OCI-LY3 (cell line): ENCODE measurements around the gene KRT3.

Experiments
- EZH2phosphoT487 ChIP-seq: fragments of 200-600 bp; shearing (Covaris generic); IDR thresholded peaks from 2 replicates; pipeline ENCODE4 v1.6.1; 2018; ENCODE audit warnings: antibody characterized with exemption, mixed run types, low read depth
- TF ChIP-seq, protein P1 (sequence below): fragments of 200-600, 300-600 bp; sonication (generic); IDR thresholded peaks from 2 replicates; pipeline ENCODE4 v1.5.1; 2014; ENCODE audit warnings: antibody characterized with exemption, low read length, low read depth

DNA sequence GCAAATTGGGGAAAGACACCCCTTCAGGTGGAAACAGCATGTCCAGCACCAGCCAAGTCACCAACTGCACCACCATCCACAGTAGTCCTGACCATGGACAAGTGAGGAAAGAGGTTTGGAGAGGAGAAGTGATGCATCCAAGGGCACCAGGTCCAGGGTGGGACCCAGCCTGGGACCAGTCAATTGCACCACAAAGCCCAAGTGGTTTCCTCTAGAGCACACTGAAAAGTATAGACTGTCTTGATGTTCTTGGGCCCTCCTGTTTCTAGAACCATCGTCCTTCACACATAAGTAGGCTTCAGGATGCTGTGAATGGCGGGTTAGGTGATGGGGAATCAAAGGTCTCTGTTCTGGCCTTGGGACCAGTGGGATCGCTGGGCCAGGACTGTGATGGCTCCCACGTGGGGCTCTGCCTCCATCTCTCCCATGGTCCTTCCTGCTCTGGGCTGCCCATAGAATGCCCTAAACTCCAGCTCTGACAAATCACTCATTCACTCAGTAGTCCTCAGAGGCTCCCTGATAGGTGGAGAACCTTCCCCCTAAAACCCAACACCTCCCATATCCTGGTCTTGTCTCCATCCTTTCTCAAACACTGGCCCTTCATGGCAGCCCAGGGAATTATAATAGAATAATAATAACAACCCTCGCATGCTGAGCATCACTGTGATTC is 29.0 kb upstream of the KRT3 start:
- TF ChIP-seq, protein P1, sequence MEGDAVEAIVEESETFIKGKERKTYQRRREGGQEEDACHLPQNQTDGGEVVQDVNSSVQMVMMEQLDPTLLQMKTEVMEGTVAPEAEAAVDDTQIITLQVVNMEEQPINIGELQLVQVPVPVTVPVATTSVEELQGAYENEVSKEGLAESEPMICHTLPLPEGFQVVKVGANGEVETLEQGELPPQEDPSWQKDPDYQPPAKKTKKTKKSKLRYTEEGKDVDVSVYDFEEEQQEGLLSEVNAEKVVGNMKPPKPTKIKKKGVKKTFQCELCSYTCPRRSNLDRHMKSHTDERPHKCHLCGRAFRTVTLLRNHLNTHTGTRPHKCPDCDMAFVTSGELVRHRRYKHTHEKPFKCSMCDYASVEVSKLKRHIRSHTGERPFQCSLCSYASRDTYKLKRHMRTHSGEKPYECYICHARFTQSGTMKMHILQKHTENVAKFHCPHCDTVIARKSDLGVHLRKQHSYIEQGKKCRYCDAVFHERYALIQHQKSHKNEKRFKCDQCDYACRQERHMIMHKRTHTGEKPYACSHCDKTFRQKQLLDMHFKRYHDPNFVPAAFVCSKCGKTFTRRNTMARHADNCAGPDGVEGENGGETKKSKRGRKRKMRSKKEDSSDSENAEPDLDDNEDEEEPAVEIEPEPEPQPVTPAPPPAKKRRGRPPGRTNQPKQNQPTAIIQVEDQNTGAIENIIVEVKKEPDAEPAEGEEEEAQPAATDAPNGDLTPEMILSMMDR: no peak
- no peak for TF ChIP-seq EZH2phosphoT487
